GM19324 (cell line): Measurements from ENCODE around the gene DOK3.

Source experiments
- ATAC-seq: cut with Tn5 transposase; IDR thresholded peaks from one replicate; pipeline ENCODE4 v1.9.1; 2021; ENCODE audit warnings: mild to moderate bottlenecking, moderate library complexity; ENCODE audit not compliant: unreplicated experiment, low FRiP score

Gene DOK3

GRCh38 chr5:177509381-177509951 is at the start of gene DOK3:
Gene DOK3 (minus strand): TSS chr5:177509826. CDS start chr5:177509540, 286 bp downstream.
- ATAC-seq, result peak; percentile 32

DNA sequence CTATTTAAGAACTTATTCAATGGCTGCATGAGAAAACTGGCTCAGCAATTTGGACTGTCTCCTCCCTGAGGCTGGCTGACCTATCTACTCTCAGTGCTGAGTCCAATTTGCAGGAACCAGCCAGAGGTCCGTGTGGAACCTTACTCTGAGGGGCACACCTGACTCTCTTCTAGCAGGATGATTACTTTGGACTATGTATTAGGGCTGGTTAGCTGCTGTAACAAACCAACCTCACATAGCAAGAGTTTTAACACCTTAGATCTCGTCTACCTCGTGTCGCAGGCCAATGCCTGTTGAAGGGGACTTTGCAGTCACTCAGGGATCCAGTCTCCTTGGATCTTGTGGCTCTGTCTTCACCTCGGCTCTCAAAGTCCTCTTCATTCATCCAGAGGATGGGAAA is 48.2 kb upstream of the DOK3 start:
- no peak for ATAC-seq

DNA sequence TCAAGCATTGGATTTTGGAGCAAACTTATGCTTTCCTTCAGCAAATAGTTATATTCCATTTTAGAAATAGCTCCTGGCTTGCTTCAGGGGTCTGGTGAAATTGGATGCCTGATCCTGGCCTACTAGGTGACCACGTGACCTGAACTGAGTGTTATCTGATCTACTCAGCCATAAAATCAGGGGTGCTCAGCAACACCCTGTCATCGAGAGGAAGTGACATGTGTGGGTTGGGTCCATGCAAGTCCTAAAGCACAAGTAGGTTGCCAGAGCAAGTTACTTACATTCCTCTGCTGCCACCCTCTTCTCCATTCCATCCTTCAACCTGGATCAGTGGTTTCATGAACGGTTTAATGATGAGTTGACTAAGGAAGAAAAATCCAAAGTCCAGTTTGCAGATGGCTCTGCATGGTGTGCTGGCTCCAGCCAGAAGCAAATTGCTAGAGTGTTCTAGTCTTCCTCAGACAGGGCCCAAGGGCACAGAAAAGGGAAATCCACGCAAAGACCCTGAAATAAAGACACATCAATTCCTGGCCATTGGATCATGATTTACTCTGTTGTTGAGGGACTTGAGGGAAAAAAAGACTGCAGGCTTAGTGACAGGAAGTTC is 47.5 kb upstream of the DOK3 start:
- no peak for ATAC-seq

DNA sequence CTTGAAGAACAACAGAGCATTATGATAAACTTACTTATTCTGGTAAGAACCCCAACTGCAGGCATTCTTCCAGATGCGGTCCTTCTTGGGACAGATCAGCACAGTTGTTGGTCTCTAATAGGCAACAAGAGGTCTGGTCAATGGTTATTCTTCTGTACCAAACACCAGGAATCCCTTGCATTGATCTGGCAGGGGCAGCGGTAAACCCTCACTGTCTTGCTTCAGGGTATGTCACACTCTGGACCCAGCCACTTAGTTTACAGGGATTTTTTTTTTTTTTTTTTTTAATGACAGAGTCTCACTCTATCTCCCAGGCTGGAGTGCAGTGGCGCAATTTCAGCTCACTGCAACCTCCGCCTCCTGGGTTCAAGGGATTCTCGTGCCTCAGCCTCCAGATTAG is 46.0 kb upstream of the DOK3 start:
- ATAC-seq, result no peak

GRCh38 chr5:177555228-177555627 is 45.6 kb upstream of the DOK3 start:
- no peak for ATAC-seq

DNA sequence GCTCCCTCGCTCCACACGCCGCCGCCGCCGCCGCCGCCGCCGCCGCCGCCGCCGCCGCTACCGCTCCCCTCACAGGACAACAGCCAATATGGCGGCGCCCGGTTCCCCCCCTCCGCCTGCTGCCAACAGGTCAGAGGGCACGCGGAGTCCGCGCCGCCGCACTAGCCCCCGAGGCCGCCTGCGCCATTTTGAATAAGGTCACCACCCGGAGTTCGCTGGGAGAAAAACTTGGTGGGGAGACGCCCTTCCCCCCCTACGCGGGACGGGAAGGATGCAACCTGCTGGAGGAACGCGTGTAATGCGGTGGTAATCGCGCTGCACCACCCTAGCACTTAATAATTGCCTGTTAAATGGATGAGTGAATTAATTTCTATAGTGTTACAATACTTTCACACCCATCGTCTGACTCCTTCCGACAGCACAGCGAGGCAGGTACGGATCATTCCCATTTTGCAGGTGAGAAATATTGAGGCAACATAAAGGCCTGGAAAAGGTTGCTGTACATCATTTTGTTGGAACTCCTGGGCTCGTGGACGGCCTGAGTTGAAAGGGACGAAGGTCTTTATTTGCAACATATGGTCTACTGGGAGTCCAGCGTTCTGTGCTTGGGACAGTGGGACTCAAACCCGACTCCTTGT is 45.0 kb upstream of the DOK3 start, which contains the start of gene FAM193B:
Gene FAM193B, minus strand, starts transcription at position 90 of the 638 bp plus-strand sequence. CDS start 105 bp downstream, outside the sequence.
- peak; percentile 79 for ATAC-seq

GRCh38 chr5:177553671-177554429 is 44.2 kb upstream of the DOK3 start:
- peak; percentile 46 for ATAC-seq

DNA sequence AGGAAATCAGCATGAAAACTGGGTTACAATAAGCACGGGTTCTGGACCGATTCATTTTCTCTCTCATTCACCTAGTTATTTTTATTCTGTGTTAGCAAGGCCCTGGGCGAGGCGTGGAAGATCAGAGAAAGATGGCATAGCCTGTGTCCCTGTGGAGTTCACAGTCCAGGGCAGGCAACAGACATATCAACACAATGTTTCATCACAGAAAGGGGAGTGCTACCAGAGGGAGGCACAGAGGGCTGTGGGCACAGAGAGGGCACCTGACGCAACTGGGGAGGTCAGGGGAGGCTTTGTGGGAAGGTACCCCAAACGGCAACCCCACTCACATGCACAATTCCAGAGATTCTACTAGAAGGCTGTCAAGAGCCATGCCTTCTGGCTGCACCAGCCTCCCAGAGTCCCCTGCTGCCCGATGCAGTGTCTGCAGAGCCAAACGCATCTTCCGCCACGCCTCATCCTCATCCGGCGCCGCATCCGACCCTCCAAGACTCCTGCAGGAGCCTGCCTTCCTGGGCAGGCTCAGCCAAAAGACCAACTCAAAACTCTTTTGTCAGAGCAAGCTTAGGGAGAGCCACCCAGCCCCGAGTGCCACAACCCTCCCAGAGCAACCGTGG is 43.3 kb upstream of the DOK3 start:
- no peak for ATAC-seq

GRCh38 chr5:177550122-177550521 is 40.5 kb upstream of the DOK3 start:
- no peak for ATAC-seq

GRCh38 chr5:177548495-177548894 is 38.9 kb upstream of the DOK3 start:
- ATAC-seq, result no peak

DNA sequence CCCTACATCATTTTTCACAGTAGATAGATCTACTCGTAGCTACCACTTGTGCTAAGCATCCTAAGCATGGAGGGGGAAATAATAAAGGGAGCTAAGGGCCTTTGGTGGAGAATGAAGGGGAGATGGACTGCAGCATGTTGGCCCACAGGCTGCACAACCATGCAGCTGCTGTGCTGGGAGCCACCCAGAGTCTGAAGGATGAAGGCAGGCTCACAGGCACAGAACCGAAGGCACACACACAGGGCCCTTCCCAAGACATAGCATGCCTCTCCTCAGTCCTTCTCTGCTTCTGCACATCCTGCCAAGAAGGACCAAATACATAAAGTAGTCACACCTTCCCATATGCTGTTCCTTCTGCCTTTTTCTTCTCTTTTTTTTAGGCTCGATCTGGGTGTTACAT is 38.1 kb upstream of the DOK3 start:
- ATAC-seq, result no peak

DNA sequence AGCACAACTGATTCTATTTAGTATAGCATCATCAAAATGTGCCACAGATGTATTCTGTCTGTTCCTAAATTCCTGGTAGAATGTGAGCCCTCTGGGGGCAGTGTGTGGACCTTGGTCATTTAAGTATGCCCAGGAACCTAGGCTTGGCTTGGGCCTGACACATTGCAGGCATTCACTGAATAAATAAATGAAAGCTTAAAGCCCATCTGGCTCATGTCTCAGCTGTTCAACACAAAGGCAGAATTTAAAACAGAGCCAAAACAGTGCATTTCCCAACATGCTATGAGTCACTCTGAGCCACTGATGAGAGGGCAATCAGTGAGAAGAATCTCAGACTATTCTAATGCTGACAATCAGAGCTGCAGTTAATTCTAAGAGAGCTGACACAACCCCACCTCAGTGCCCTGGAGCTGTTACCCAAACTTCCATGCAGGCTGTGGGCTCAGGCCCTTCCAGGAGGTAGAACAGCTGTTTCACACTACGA is 36.7 kb upstream of the DOK3 start:
- no peak for ATAC-seq

DNA sequence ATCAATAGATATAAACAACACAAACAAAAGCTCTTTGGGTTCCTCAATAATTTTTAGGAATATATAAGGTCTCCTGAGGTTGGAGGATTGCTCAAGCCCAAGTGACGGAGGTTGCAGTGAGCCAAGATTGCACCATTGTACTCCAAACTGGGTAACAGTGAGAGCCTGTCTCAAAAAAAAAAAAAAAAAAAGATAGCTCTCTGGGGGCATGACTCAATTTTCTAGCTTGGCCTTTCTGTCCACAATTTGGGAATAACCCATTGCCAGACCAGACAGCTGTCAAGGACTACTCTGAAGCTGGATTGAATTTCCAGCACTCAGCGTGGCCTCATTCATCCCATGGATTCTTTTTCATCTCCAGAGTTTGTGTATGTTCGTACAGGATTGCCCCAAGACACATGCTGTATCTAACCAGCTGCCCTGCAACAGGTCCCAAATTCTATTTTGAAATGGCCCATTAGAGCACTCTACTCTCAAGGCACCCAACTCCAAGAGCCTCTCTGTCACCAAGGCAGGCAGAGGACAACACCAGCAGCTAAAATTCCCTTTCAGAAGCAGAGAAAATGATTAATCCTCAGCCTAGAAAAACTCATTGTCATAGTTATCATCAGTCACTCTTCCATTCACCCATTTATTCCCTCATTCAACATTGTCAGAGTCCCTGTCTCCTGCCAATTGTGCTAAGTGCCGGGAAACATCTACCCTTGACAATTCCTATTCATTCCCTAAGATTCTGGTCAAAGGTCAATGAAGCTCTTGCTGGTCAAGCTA is 36.0 kb upstream of the DOK3 start:
- ATAC-seq, result no peak

- ATAC-seq, result no peak
Observed at GRCh38 chr5:177542816-177543465, 33.3 kb upstream of the DOK3 start.

GRCh38 chr5:177540438-177540837 is 30.8 kb upstream of the DOK3 start:
- no peak for ATAC-seq

- no peak for ATAC-seq
Observed at GRCh38 chr5:177539411-177539810, 29.8 kb upstream of the DOK3 start.

- ATAC-seq, result no peak
Observed at GRCh38 chr5:177538876-177539275, 29.2 kb upstream of the DOK3 start.

DNA sequence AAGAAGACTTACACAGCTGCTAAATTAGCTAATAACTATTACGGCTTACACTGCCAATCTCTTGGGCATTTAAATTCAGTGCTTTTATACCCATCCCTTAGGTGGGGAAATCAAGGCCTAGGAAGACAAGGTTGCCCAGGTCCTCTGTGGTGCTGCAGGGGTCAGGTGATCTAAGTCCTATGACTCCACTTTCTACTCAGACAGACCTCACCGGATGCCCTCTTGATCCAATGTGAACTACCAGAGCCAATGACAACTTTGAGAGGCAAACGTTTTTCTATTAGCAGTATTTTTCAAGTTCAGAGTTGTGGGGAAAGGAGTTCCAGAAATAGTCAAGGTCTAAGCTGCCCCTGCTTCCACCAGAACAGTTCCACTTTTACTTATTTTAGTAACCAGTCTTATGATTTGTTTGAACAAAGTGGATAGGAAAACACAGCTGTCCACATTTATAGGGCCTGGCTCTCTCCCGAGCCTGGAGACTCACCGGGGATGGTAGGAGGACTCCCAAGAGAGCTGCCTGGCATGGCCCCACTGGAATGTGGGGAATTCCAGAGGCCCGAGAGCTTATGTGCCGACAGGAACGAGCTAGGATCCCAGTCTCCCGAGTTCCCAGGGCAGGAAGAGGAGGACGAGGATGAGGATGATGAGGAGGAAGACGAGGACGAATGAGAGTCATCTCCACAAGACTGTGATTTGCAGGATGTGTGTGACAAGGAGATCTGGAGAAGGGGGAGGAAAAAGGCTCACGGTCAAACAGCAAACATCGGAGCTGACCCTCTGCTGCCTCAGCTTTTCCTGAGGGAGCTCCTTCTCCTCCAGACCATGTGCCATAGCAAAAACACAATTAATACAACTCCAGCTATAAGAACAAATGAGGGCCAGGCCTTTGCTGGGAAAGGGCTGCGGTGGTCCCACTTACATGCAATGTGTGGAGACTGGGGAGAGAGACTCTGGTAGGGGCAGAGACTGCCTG is 28.0 kb upstream of the DOK3 start:
- ATAC-seq, result no peak
